GM10248 (cell line): ENCODE results near the gene DIP2C.
"Not testable (repeated sequence)": the region's sequence is repeated elsewhere in the genome, so short reads cannot be mapped to it uniquely, and the experiment has no call there.

Source experiments
- CTCF ChIA-PET: fragments of 300-600 bp; sonication (Branson Sonifier 250); formaldehyde crosslinking; extraction: SDS; loops from one replicate; lab custom pipeline; 2021; ENCODE audit warnings: antibody characterized with exemption; lab: Yijun Ruan, JAX
- POLR2A ChIA-PET: fragments of 350-650 bp; sonication (Branson Sonifier 250); formaldehyde crosslinking; extraction: SDS; loops from one replicate; lab custom pipeline; 2020; ENCODE audit warnings: antibody characterized with exemption; lab: Yijun Ruan, JAX
- DNase-seq: peaks from one replicate; pipeline ENCODE4 v3.0.0; 2012; ENCODE audit errors: extremely low spot score
- CTCF ChIP-seq: IDR thresholded peaks from 2 replicates; pipeline ENCODE4 v1.5.1; 2012; ENCODE audit warnings: mild to moderate bottlenecking, low read depth; ENCODE audit errors: extremely low read depth, missing control alignments, control extremely low read depth

Gene DIP2C

GRCh38 chr10:370449-370825, 319.0 kb downstream of the DIP2C start:
- ChIA-PET POLR2A (no interaction called here), CTCF (interaction anchor here (1.5 kb wide), 1 partner anchor 15 kb away, joined by 3 read pairs; no protein-coding TSS in a partner anchor)
- TF ChIP-seq CTCF = no peak
- no peak for DNase-seq

GRCh38 chr10:369684-370448, 319.6 kb downstream of the DIP2C start:
- POLR2A ChIA-PET = no interaction called here
- DNase-seq = no peak
- CTCF ChIA-PET = no interaction called here
- TF ChIP-seq CTCF = no peak

GRCh38 chr10:369221-369683, 320.2 kb downstream of the DIP2C start:
- CTCF ChIA-PET = no interaction called here
- TF ChIP-seq CTCF = no peak
- POLR2A ChIA-PET = no interaction called here
- no peak for DNase-seq

- no peak for TF ChIP-seq CTCF
- no peak for DNase-seq
- ChIA-PET CTCF (no interaction called here), POLR2A (no interaction called here)
Observed at GRCh38 chr10:368579-369220, 320.8 kb downstream of the DIP2C start.

- CTCF ChIA-PET, POLR2A ChIA-PET, DNase-seq: not testable (repeated sequence)
Observed at GRCh38 chr10:368107-368506, 321.4 kb downstream of the DIP2C start.

GRCh38 chr10:367636-368035, 321.8 kb downstream of the DIP2C start:
- POLR2A ChIA-PET = no interaction called here
- TF ChIP-seq CTCF = no peak
- no peak for DNase-seq
- CTCF ChIA-PET = no interaction called here

GRCh38 chr10:366186-366585, 323.3 kb downstream of the DIP2C start:
- no peak for TF ChIP-seq CTCF
- CTCF ChIA-PET = no interaction called here
- POLR2A ChIA-PET = no interaction called here
- no peak for DNase-seq
